Measurements from ENCODE around the gene ITPR1. TPM values are rescaled to one million over a fixed set of nuclear protein-coding genes. Genes with fewer than 3 reads are reported as not detected.

Gene ITPR1
- total RNA-seq, 2 donors from 2014 or later: 5.9 TPM

DNA sequence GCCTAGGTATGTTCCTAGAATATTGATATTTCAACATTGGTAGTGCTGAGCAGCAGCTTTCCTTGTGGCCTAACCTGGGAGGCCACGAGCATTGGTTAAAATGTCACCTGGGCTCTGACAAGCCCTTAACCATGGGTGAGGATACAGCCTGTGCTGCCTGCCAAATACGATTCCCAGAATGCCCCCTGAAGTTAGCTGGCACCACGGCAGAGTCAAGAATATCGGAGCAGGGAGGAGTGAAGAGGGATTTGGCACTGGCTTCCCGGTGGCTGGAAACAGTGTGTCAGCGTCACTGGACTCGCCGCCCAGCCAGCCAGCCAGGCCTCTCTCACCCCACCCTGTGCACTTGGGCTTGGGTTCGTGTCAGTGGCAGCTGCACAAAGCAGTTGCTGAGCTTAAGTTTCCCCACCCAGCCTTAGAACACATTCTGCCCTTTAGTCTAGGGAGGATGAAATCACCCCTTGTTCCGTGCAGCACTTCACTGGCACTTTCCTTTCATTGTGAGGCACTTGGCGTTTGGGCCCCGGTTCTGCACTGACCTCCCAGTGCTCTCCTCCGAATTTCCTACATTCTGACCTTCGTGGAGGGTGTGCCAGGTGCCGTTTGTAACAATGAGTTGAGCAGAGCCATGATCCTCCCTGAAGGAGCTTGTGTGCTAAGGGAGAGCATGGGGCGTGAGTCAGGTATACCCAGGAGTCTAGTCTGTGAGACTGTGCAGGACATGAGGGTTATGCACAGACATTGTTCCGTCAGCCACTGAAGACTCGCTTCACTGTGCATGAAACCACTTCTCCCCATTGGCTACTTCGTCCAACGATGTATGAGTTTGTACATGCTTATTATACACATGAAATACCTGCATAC lies 333.3 kb downstream of the ITPR1 start:
- 89% methylated on average over 18 to 20 of the region's 20 CpGs for WGBS, 2 experiments (ENCODE audit: insufficient coverage in 1 of 2, insufficient read length in 1 of 2)
- no peaks in the 10 kb centered on the region for H3K9me3 ChIP-seq (ENCODE audit: control insufficient read depth, low read length)
- Mint-ChIP-seq H3K9me3 (no peaks in the 10 kb centered on the region), H3K27ac (no peak overlapping the region), H3K36me3 (ENCODE audit: low read depth) (no peaks in the 10 kb centered on the region), H3K4me1 (peaks cover 18% of the 10 kb centered on the region), H3K27me3 (ENCODE audit: insufficient read depth) (peaks cover 79% of the 10 kb centered on the region), H3K4me3 (no peak overlapping the region)
- no peak for TF ChIP-seq CTCF (conservative IDR thresholded peaks at IDR 0.05)
- no peak overlapping the region for H3K4me3 ChIP-seq (ENCODE audit: low read length)
- no peak overlapping the region for H3K27ac ChIP-seq (ENCODE audit: low read depth, low read length)
- DNase-seq: no peak
- H3K9ac ChIP-seq (ENCODE audit: extremely low read depth, low read length, poor library complexity, severe bottlenecking): no peak overlapping the region
- peaks cover 78% of the 10 kb centered on the region for H3K27me3 ChIP-seq (ENCODE audit: control insufficient read depth, insufficient read depth, low read length, poor library complexity, severe bottlenecking)
- no peaks in the 10 kb centered on the region for H3K36me3 ChIP-seq (ENCODE audit: control insufficient read depth, insufficient read depth, low read length)
- H3K4me1 ChIP-seq (ENCODE audit: control insufficient read depth, insufficient read depth, low read length): peaks cover 9% of the 10 kb centered on the region

DNA sequence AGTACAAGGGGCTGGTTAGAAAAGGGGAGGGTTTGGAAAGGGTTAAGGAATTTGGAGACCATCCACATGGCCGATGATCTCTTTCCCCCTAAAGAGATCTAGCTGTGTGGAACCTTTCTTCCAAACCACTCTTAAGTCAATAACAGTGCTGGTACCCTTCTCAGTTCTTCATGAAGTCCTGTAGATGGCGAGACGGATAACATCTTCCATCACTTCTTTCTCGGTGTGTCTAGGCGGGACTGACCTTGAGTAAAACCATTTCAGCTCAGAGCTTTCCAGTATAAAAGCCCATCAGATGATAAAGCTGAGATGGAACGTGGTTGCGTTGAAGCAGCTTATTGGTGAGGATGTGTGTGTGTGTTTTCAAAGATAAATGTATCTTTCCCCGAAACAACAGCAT lies 334.6 kb downstream of the ITPR1 start:
- H3K4me3 Mint-ChIP-seq: no peak overlapping the region
- H3K27ac Mint-ChIP-seq: no peak overlapping the region
- Histone ChIP-seq H3K9me3 (ENCODE audit: control insufficient read depth, low read length) (no peaks in the 10 kb centered on the region), H3K27me3 (ENCODE audit: control insufficient read depth, insufficient read depth, low read length, poor library complexity, severe bottlenecking) (peaks cover 77% of the 10 kb centered on the region), H3K4me1 (ENCODE audit: control insufficient read depth, insufficient read depth, low read length) (peaks cover 9% of the 10 kb centered on the region), H3K36me3 (ENCODE audit: control insufficient read depth, insufficient read depth, low read length) (no peaks in the 10 kb centered on the region), H3K27ac (ENCODE audit: low read depth, low read length) (no peak overlapping the region), H3K4me3 (ENCODE audit: low read length) (no peak overlapping the region), H3K9ac (ENCODE audit: extremely low read depth, low read length, poor library complexity, severe bottlenecking) (no peak overlapping the region)
- DNase-seq: no peak
- H3K9me3 Mint-ChIP-seq: no peaks in the 10 kb centered on the region
- peaks cover 18% of the 10 kb centered on the region for H3K4me1 Mint-ChIP-seq
- no peaks in the 10 kb centered on the region for H3K36me3 Mint-ChIP-seq (ENCODE audit: low read depth)
- WGBS, 2 experiments (ENCODE audit: insufficient coverage in 1 of 2, insufficient read length in 1 of 2): 68 to 73% methylated on average over 6 to 8 of the region's 8 CpGs
- peaks cover 72% of the 10 kb centered on the region for H3K27me3 Mint-ChIP-seq (ENCODE audit: insufficient read depth)
- no peak for TF ChIP-seq CTCF (conservative IDR thresholded peaks at IDR 0.05)

GRCh38 chr3:4828279-4829030 lies 335.3 kb downstream of the ITPR1 start:
- TF ChIP-seq CTCF (conservative IDR thresholded peaks at IDR 0.05): no peak
- H3K9me3 ChIP-seq (ENCODE audit: control insufficient read depth, low read length): no peaks in the 10 kb centered on the region
- no peak for DNase-seq
- H3K9ac ChIP-seq (ENCODE audit: extremely low read depth, low read length, poor library complexity, severe bottlenecking): no peak overlapping the region
- no peak overlapping the region for H3K4me3 Mint-ChIP-seq
- peaks cover 9% of the 10 kb centered on the region for H3K4me1 ChIP-seq (ENCODE audit: control insufficient read depth, insufficient read depth, low read length)
- peaks cover 71% of the 10 kb centered on the region for H3K27me3 Mint-ChIP-seq (ENCODE audit: insufficient read depth)
- 89 to 100% methylated on average over 3 to 10 of the region's 10 CpGs for WGBS, 2 experiments (ENCODE audit: insufficient coverage in 1 of 2, insufficient read length in 1 of 2)
- H3K4me1 Mint-ChIP-seq: peaks cover 18% of the 10 kb centered on the region
- H3K36me3 ChIP-seq (ENCODE audit: control insufficient read depth, insufficient read depth, low read length): no peaks in the 10 kb centered on the region
- no peak overlapping the region for H3K27ac Mint-ChIP-seq
- H3K27me3 ChIP-seq (ENCODE audit: control insufficient read depth, insufficient read depth, low read length, poor library complexity, severe bottlenecking): peaks cover 77% of the 10 kb centered on the region
- H3K27ac ChIP-seq (ENCODE audit: low read depth, low read length): no peak overlapping the region
- no peaks in the 10 kb centered on the region for H3K9me3 Mint-ChIP-seq
- no peaks in the 10 kb centered on the region for H3K36me3 Mint-ChIP-seq (ENCODE audit: low read depth)
- no peak overlapping the region for H3K4me3 ChIP-seq (ENCODE audit: low read length)
